H1 (cell line): Measurements from ENCODE around the gene WDR45B. TPM values are rescaled to one million over a fixed set of nuclear protein-coding genes. Genes with fewer than 3 reads are reported as not detected.

Experiments
- CTCF ChIA-PET: fragments of 300-600 bp; sonication (Branson Sonifier 250); formaldehyde crosslinking; loops from one replicate; lab custom pipeline; 2021; ENCODE audit not compliant: partially characterized antibody; lab: Charles Lee
- POLR2A ChIA-PET: fragments of 300-600 bp; sonication (Branson Sonifier 250); formaldehyde crosslinking; loops from one replicate; lab custom pipeline; 2021; ENCODE audit warnings: inconsistent platforms; ENCODE audit not compliant: partially characterized antibody; lab: Charles Lee
- DNase-seq, 2 experiments: peaks; one replicate each; pipeline versions ENCODE4 v3.0.0 to v3.0.0-alpha.2; 2010 to 2022; ENCODE audit warnings: low spot score in 2 of 2, low read depth in 1 of 2, mixed read lengths in 1 of 2
- FAIRE-seq: peaks from 2 replicates; lab custom pipeline; 2011; peaks lifted over from hg19 to GRCh38; lab: Jason Lieb, UNC
- H2AFZ ChIP-seq: 2 replicates; pipeline ENCODE4 v1.8.1; 2012; ENCODE audit warnings: low read length, inconsistent platforms
- H2AK5ac ChIP-seq: 2 replicates; pipeline ENCODE4 v1.6.1; 2013; ENCODE audit warnings: low read depth, low read length
- H2BK120ac ChIP-seq: replicated peaks from 2 replicates; pipeline ENCODE3; 2013; ENCODE audit warnings: low read depth, low read length, inconsistent platforms
- H2BK12ac ChIP-seq: 2 replicates; pipeline ENCODE4 v1.6.1; 2013; ENCODE audit warnings: low read depth, low read length
- H2BK15ac ChIP-seq: 2 replicates; pipeline ENCODE4 v1.6.1; 2013; ENCODE audit warnings: low read length
- H2BK20ac ChIP-seq: 2 replicates; pipeline ENCODE4 v1.6.1; 2013; ENCODE audit warnings: low read length
- H2BK5ac ChIP-seq: 2 replicates; pipeline ENCODE4 v1.6.1; 2013; ENCODE audit warnings: low read depth, low read length
- H3K14ac ChIP-seq: 2 replicates; pipeline ENCODE4 v1.6.1; 2013; ENCODE audit warnings: inconsistent platforms; ENCODE audit not compliant: insufficient read length
- H3K18ac ChIP-seq: 2 replicates; pipeline ENCODE4 v1.6.1; 2013; ENCODE audit warnings: low read length; ENCODE audit errors: extremely low read depth
- H3K23ac ChIP-seq: 2 replicates; pipeline ENCODE4 v1.6.1; 2013; ENCODE audit warnings: inconsistent platforms; ENCODE audit not compliant: insufficient read length
- H3K23me2 ChIP-seq: 2 replicates; pipeline ENCODE4 v1.6.1; 2013; ENCODE audit warnings: low read depth, low read length
- H3K27ac ChIP-seq: 2 replicates; pipeline ENCODE4 v1.6.1; 2011; ENCODE audit warnings: low read depth, low read length, inconsistent platforms
- H3K27me3 ChIP-seq, 4 experiments: replicated peaks in 1 of 4; 1 replicate in 1 of 4; 2 replicates in 3 of 4; pipeline versions ENCODE4 v1.6.1 to v1.8.1; 2011 to 2013; ENCODE audit warnings: low read length in 3 of 4, mild to moderate bottlenecking in 3 of 4, inconsistent platforms in 2 of 4, mixed read lengths in 2 of 4, moderate library complexity in 1 of 4; ENCODE audit not compliant: control insufficient read depth in 3 of 4, insufficient read depth in 3 of 4; ENCODE audit errors: extremely low read depth in 1 of 4
- H3K36me3 ChIP-seq, 4 experiments: 2 replicates each; pipeline versions ENCODE4 v1.6.1 to v1.8.1; 2011 to 2013; ENCODE audit warnings: mild to moderate bottlenecking in 4 of 4, low read length in 3 of 4, moderate library complexity in 2 of 4, control low read depth in 1 of 4, inconsistent platforms in 1 of 4; ENCODE audit not compliant: insufficient read depth in 4 of 4, control insufficient read depth in 2 of 4
- H3K4ac ChIP-seq: replicated peaks from 2 replicates; pipeline ENCODE3; 2013; ENCODE audit warnings: low read length, low read depth, mixed read lengths, inconsistent platforms; ENCODE audit not compliant: insufficient read length
- H3K4me1 ChIP-seq, 4 experiments: replicated peaks in 1 of 4; 1 replicate in 1 of 4; 2 replicates in 3 of 4; pipeline versions ENCODE4 v1.6.1 to v1.8.1; 2011 to 2013; ENCODE audit warnings: low read length in 3 of 4, inconsistent platforms in 2 of 4, mixed read lengths in 1 of 4; ENCODE audit not compliant: insufficient read depth in 4 of 4, control insufficient read depth in 3 of 4
- H3K4me2 ChIP-seq, 2 experiments: 2 replicates each; pipeline versions ENCODE4 v1.6.1 to v1.8.1; 2011 to 2013; ENCODE audit warnings: low read depth in 2 of 2, low read length in 2 of 2, control low read depth in 1 of 2, inconsistent platforms in 1 of 2, mild to moderate bottlenecking in 1 of 2; ENCODE audit not compliant: insufficient read depth in 1 of 2
- H3K4me3 ChIP-seq, 4 experiments: fragments of 200-600, 300-600 bp in 1 of 4; sonication (generic), shearing (Covaris generic), sonication (Bioruptor Twin) in 1 of 4; 2 replicates each; pipeline versions ENCODE4 v1.5.1 to v1.8.1; 2011 to 2016; ENCODE audit warnings: low read length in 4 of 4, low read depth in 3 of 4, control low read depth in 2 of 4, inconsistent platforms in 2 of 4, mild to moderate bottlenecking in 2 of 4, mixed read lengths in 1 of 4, moderate library complexity in 1 of 4; ENCODE audit not compliant: insufficient read depth in 2 of 4; ENCODE audit errors: extremely low read depth in 1 of 4
- H3K56ac ChIP-seq: replicated peaks from 2 replicates; pipeline ENCODE3; 2013; ENCODE audit warnings: low read depth, mild to moderate bottlenecking, mixed read lengths, low read length, inconsistent platforms; ENCODE audit not compliant: insufficient read length
- H3K79me1 ChIP-seq: 2 replicates; pipeline ENCODE4 v1.6.1; 2013; ENCODE audit warnings: low read depth, low read length, control low read depth
- H3K79me2 ChIP-seq, 2 experiments: 2 replicates each; pipeline versions ENCODE4 v1.6.1 to v1.8.1; 2012 to 2013; ENCODE audit warnings: low read length in 2 of 2, mild to moderate bottlenecking in 2 of 2, inconsistent platforms in 1 of 2; ENCODE audit not compliant: insufficient read depth in 2 of 2, control insufficient read depth in 1 of 2
- H3K9ac ChIP-seq, 4 experiments: replicated peaks in 1 of 4; 1 replicate in 1 of 4; 2 replicates in 3 of 4; pipeline versions ENCODE4 v1.6.1 to v1.8.1; 2011 to 2013; ENCODE audit warnings: low read depth in 3 of 4, low read length in 3 of 4, control low read depth in 2 of 4, mild to moderate bottlenecking in 2 of 4, moderate library complexity in 2 of 4, inconsistent platforms in 1 of 4; ENCODE audit errors: extremely low read depth in 1 of 4
- H3K9me3 ChIP-seq, 2 experiments: 2 replicates each; pipeline versions ENCODE4 v1.6.1 to v1.8.1; 2012 to 2013; ENCODE audit warnings: mild to moderate bottlenecking in 2 of 2, moderate library complexity in 2 of 2, control low read depth in 1 of 2, inconsistent platforms in 1 of 2, low read depth in 1 of 2, low read length in 1 of 2, mixed read lengths in 1 of 2; ENCODE audit not compliant: insufficient read depth in 2 of 2
- H4K20me1 ChIP-seq, 2 experiments: replicated peaks in 1 of 2; 2 replicates each; pipeline versions ENCODE3 to v1.8.1; 2011 to 2013; ENCODE audit warnings: inconsistent platforms in 2 of 2, low read length in 2 of 2, mild to moderate bottlenecking in 1 of 2; ENCODE audit not compliant: insufficient read depth in 2 of 2, control insufficient read depth in 1 of 2
- H4K5ac ChIP-seq: 2 replicates; pipeline ENCODE4 v1.6.1; 2013; ENCODE audit warnings: low read length, low read depth, mixed read lengths, inconsistent platforms; ENCODE audit not compliant: insufficient read length
- H4K8ac ChIP-seq: 2 replicates; pipeline ENCODE4 v1.8.0; 2013; ENCODE audit warnings: mild to moderate bottlenecking, moderate library complexity, low read length, inconsistent platforms; ENCODE audit not compliant: insufficient read depth; ENCODE audit errors: extremely low read depth
- H4K91ac ChIP-seq: replicated peaks from 2 replicates; pipeline ENCODE3; 2013; ENCODE audit warnings: low read length, mixed read lengths, inconsistent platforms; ENCODE audit not compliant: insufficient read length
- CBX8 ChIP-seq: fragments of 300-800, 300-1000 bp; sonication (generic); IDR thresholded peaks from 2 replicates; pipeline ENCODE4 v1.7.1; 2016; ENCODE audit warnings: low read depth, low read length, borderline replicate concordance
- CHD1 ChIP-seq: IDR thresholded peaks from 2 replicates; pipeline ENCODE4 v1.6.1; 2012; ENCODE audit warnings: low read depth, low read length, improper control_type of control experiment
- EP300 ChIP-seq, 2 experiments: IDR thresholded peaks; 1 replicate in 1 of 2; 2 replicates in 1 of 2; pipeline ENCODE4 v1.6.1; 2011 to 2012; ENCODE audit warnings: low read depth in 2 of 2, low read length in 2 of 2, mild to moderate bottlenecking in 2 of 2, borderline replicate concordance in 1 of 2, inconsistent platforms in 1 of 2, moderate library complexity in 1 of 2
- GABPA ChIP-seq: IDR thresholded peaks from 2 replicates; pipeline ENCODE4 v1.6.1; 2011; ENCODE audit warnings: mild to moderate bottlenecking, low read length, moderate library complexity, borderline replicate concordance; ENCODE audit not compliant: insufficient read depth
- SRF ChIP-seq: IDR thresholded peaks from 2 replicates; pipeline ENCODE4 v1.6.1; 2011; ENCODE audit warnings: mild to moderate bottlenecking, low read depth, low read length, moderate library complexity
- SUZ12 ChIP-seq: fragments of 200-600 bp; sonication (generic); IDR thresholded peaks from 2 replicates; pipeline ENCODE4 v1.6.1; 2012; ENCODE audit warnings: mild to moderate bottlenecking, inconsistent platforms, low read length, moderate library complexity, mixed read lengths
- WGBS, 2 experiments: shearing (Covaris generic) in 1 of 2; methylation state at CpG; one replicate each; pipeline versions ENCODE4 v1.1.6 to v1.1.7; 2013 to 2015; ENCODE audit warnings: low lambda C conversion rate in 2 of 2, mixed read lengths in 2 of 2, inconsistent platforms in 1 of 2, low coverage in 1 of 2, missing lambda C conversion rate in 1 of 2; ENCODE audit not compliant: insufficient replicate concordance in 2 of 2, insufficient coverage in 1 of 2, insufficient read length in 1 of 2; ENCODE audit errors: extremely low coverage in 1 of 2, missing lambda C conversion rate in 1 of 2; 5-methylcytosine and 5-hydroxymethylcytosine counted together
- polyA plus RNA-seq, 7 experiments: library from polyadenylated mRNA; depleted of rRNA in 3 of 7; stranded (reverse) in 5 of 7; unstranded in 2 of 7; fragments of >200 nt in 5 of 7; fragments of 200-250 nt in 2 of 7; gene quantifications; 1 replicate in 5 of 7; 2 replicates in 1 of 7; 4 replicates in 1 of 7; pipeline versions ENCODE4 v1.2.1 to v1.2.3, GENCODE V29; 2011 to 2013; ENCODE audit warnings: missing spikeins in 2 of 7, mixed read lengths in 2 of 7
- total RNA-seq: library from RNA; stranded (reverse); fragmentation: NEBNext Ultra II Directional; extraction: Animal tissue kit (Norgen Biotek cat#: 25700); gene quantifications from 2 replicates; pipeline ENCODE4 v1.2.1, GENCODE V29; 2021
- TF ChIP-seq, protein P1 (sequence below): IDR thresholded peaks from 2 replicates; pipeline ENCODE4 v1.6.1; 2012; ENCODE audit warnings: inconsistent platforms
- TF ChIP-seq, protein P2 (sequence below), 3 experiments: IDR thresholded peaks; 1 replicate in 2 of 3; 2 replicates in 1 of 3; pipeline versions ENCODE4 v1.5.1 to v1.6.1; 2011; ENCODE audit warnings: low read length in 3 of 3, mild to moderate bottlenecking in 3 of 3, inconsistent platforms in 2 of 3, low read depth in 1 of 3, moderate library complexity in 1 of 3; ENCODE audit not compliant: insufficient read depth in 1 of 3; ENCODE audit errors: control extremely low read depth in 1 of 3

Gene WDR45B
- total and polyA plus RNA-seq, 2 of the 8 experiments (the other 6 are each of a cell fraction or from before 2014, with no cell fraction given), result 82.0 to 100 TPM

- H2BK5ac ChIP-seq, result no peak overlapping the region
- H3K79me2 ChIP-seq, result no peaks in the 10 kb centered on the region
- no peak overlapping the region for H4K8ac ChIP-seq
- DNase-seq, result no peak
- no peak overlapping the region for H2AFZ ChIP-seq
- H2AK5ac ChIP-seq, result no peak overlapping the region
- H3K79me1 ChIP-seq, result peaks cover 8% of the 10 kb centered on the region
- H3K36me3 ChIP-seq, result peaks cover 9 to 58% (median 38%) of the 10 kb centered on the region in 4 experiments
- TF ChIP-seq CHD1 (no peak), CBX8 (no peak), GABPA (no peak), SUZ12 (no peak), EP300 (IDR thresholded peaks at IDR 0.05; ENCODE audit: borderline replicate concordance in 1 of 2, low read depth in 2 of 2, low read length in 2 of 2) (no peak), SRF (no peak)
- TF ChIP-seq, protein P1, sequence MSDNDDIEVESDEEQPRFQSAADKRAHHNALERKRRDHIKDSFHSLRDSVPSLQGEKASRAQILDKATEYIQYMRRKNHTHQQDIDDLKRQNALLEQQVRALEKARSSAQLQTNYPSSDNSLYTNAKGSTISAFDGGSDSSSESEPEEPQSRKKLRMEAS, result no peak
- TF ChIP-seq, protein P2, sequence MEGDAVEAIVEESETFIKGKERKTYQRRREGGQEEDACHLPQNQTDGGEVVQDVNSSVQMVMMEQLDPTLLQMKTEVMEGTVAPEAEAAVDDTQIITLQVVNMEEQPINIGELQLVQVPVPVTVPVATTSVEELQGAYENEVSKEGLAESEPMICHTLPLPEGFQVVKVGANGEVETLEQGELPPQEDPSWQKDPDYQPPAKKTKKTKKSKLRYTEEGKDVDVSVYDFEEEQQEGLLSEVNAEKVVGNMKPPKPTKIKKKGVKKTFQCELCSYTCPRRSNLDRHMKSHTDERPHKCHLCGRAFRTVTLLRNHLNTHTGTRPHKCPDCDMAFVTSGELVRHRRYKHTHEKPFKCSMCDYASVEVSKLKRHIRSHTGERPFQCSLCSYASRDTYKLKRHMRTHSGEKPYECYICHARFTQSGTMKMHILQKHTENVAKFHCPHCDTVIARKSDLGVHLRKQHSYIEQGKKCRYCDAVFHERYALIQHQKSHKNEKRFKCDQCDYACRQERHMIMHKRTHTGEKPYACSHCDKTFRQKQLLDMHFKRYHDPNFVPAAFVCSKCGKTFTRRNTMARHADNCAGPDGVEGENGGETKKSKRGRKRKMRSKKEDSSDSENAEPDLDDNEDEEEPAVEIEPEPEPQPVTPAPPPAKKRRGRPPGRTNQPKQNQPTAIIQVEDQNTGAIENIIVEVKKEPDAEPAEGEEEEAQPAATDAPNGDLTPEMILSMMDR (IDR thresholded peaks at IDR 0.05; ENCODE audit: control extremely low read depth in 1 of 3, insufficient read depth in 1 of 3, low read depth in 1 of 3, low read length in 3 of 3), result no peak
- TF ChIP-seq, all 59 proteins: peak for 0
- H3K4me1 ChIP-seq, result no peaks in the 10 kb centered on the region
- no peaks in the 10 kb centered on the region for H3K27me3 ChIP-seq
- no peak overlapping the region for H3K9ac ChIP-seq
- no peak for FAIRE-seq
- no peak overlapping the region for H4K5ac ChIP-seq
- no peaks in the 10 kb centered on the region for H3K23me2 ChIP-seq
- no peak overlapping the region for H3K23ac ChIP-seq
- no peak overlapping the region for H3K4ac ChIP-seq
- no peak overlapping the region for H2BK15ac ChIP-seq
- ChIA-PET CTCF (interaction anchor here (1.9 kb wide), 1 partner anchor 11 kb away, joined by 15 read pairs; no protein-coding TSS in a partner anchor), POLR2A (interaction anchor here (1.3 to 1.5 kb wide), 2 partner anchors 11 to 43 kb away, joined by 3 read pairs; no protein-coding TSS in a partner anchor)
- no peak overlapping the region for H3K4me2 ChIP-seq
- 97% methylated on average over 18 of the region's 18 CpGs; no CpG with 5 or more reads in 1 of the 2 experiments for WGBS, 2 experiments
- H3K27ac ChIP-seq, result no peak overlapping the region
- no peak overlapping the region for H3K56ac ChIP-seq
- H3K18ac ChIP-seq, result no peak overlapping the region
- no peak overlapping the region for H2BK12ac ChIP-seq
- no peak overlapping the region for H3K4me3 ChIP-seq
- H2BK120ac ChIP-seq, result no peak overlapping the region
- no peak overlapping the region for H3K14ac ChIP-seq
- peaks cover 0 to 6% of the 10 kb centered on the region in 2 experiments; a peak in 2 of 4 replicates for H3K9me3 ChIP-seq
- H4K91ac ChIP-seq, result no peak overlapping the region
- H2BK20ac ChIP-seq, result no peak overlapping the region
- H4K20me1 ChIP-seq, result peaks cover 0 to 11% of the 10 kb centered on the region in 2 experiments
Measured at GRCh38 chr17:82603981-82604448, 44.2 kb downstream of the WDR45B start.
